GM21526 (cell line): ENCODE measurements around the gene CCDC102A.

Experiments used
- ATAC-seq: cut with Tn5 transposase; IDR thresholded peaks from one replicate; pipeline ENCODE4 v1.9.1; 2021; ENCODE audit warnings: moderate library complexity; ENCODE audit not compliant: unreplicated experiment, low FRiP score

CCDC102A gene

DNA sequence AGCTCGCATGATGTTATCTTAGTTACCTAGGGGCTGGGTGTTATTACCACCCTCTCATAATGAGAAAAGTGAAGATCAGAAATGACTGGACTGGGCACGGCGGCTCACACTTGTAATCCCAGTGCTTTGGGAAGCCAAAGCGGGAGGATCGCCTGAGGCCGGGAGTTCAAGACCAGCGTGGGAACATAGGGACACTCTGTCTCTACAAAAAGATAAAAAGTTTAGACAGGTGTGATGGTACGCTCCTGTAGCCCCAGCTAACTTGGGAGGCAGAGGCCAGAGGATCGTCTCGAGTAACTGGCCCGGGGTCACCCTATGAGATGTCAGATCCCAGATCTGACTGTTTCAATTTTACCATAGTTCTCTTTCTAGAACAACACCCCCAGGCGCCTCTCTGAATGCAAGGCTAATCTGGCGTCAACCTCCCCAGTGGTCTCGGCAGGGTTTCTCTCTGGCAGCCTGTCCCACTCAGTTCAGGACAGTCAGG is 1.9 kb upstream of the CCDC102A start:
- no peak for ATAC-seq

DNA sequence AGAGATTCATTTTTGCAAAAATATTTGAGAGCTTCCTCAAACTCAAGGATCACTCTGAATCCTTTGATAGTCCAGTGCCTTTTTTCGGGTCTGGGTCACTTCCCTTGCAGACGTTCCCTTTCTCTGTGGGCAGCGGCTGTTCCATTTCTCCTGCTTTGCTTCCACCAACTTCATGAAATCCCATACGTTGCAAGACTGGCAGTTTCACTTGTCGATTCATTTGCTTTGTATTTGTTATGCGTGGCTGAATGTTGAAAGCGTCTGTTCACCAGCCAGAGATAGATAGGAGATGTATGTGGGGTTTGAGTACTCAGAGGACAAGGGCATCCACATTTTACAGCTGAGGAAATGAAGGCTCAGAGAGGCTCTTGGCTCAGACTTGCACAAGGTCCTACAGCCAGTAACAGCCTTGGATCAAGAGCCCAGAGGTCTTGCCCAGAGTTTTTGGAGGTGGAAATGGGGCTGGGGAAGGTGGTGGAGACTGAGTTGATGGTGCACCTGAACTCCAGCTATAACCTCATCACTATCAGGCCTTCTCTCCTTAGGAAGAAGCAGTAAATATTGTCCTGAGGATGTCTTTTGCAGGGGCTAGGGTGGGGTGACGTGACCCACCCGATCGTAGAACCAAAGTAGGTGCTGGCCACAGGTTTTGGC is 1.3 kb upstream of the CCDC102A start:
- ATAC-seq: no peak

DNA sequence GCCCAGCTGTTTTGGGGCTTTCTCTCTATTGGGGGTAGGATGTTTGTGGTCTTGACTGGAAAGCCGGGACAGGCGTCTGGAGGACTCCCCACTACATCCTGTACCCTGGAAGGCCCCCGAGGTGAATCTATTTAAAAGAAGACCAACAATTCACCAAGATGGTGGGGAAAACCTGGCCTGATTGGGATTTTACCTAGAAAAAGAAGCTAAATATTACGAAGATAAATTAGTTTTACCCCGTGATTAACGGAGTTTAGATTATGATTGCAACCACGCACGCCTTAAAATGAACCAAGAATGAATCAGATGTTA is 779 bp upstream of the CCDC102A start:
- no peak for ATAC-seq

DNA sequence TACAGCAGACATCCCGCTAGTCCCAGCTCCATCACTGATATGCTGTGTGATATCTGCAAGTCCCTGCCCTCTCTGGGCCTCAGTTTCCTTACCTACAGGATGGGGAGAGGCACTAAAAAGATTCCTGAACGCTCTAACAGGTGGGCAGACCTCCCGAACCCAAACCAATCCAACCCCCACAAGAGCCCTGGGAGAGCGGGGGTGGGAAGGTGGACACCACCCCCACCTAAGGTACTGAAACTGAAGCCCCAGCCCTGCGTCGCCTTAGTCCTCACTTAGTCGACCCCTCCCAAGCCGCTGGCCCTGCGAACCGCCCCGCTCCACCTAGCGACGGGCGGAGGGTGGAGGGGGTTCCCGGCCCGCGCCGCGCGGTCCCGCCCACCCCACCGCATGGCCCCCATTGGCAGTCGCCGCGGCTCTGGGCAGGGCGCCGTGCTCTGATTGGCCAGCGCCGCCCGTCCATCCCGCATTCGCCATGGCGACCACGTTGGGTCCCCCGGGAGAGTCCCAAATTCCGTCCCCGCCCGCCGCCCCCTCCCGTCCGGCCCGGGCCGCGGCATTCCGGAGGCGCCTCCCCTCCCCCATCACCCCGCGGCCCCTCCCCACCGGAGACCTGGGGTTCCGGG is 578 bp downstream of the CCDC102A start:
- ATAC-seq: peak; percentile 56

DNA sequence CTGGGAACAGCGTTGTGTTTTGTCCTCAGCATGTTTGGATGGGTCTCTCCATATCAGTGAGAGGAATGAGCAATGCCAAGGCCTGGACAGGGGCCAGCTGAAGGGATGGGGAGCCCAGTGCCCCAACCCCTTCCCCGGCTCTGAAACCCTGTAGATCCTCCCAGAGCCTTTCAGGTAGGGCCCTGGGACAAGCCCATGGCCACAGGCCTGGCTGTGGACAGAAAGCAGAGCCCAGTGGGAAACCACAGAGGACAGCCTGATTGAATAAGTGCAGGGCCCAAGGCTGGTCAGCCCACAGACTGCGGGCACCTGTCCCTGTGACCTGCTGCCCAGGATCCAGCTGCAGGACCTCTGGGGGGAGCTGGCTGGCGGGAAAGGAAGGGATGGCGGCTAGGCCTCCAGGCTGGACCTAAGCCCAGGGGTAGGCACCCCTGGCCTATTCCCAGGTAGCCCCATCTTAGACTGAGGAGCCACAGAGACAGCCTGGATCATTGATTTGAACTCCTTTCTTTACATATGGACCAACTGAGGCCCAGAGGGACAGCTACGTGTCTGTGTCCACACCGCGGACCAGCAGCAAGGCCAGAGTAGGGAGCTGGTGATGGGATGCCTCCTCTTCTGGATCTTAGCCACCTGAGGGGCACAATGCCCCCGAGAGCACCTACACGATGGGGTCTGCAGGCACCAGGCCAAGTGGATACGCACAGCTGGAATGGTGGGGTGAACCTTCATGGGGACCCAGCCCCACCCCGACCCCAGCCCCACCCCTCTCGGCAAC is 1.3 kb downstream of the CCDC102A start:
- no peak for ATAC-seq

DNA sequence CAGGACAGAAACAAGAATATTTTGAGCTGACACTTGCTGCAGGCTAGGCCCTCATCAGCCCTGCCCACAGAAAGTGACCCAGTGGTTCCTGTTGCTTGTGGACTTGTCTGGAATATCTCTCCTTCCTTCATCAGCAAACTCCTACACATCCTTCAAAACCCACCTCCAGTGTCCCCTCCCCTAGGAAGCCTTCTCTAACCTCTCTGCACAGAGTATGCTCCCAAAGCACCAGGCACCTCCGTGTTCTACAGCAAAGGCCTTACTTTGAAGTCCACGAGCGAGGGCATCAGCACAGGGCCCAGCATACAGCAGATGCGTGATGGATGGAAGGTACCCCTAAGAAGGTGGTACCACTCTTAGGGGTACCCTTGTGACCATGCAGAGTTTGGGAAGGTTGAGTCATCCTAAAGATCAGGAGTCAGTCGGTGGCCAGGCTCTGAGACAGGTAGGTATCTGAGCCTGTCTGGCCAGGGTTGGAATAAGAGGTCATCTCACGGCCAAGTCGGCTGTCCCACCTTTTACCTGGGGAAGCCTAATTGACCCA is 2.0 kb downstream of the CCDC102A start:
- ATAC-seq: no peak

DNA sequence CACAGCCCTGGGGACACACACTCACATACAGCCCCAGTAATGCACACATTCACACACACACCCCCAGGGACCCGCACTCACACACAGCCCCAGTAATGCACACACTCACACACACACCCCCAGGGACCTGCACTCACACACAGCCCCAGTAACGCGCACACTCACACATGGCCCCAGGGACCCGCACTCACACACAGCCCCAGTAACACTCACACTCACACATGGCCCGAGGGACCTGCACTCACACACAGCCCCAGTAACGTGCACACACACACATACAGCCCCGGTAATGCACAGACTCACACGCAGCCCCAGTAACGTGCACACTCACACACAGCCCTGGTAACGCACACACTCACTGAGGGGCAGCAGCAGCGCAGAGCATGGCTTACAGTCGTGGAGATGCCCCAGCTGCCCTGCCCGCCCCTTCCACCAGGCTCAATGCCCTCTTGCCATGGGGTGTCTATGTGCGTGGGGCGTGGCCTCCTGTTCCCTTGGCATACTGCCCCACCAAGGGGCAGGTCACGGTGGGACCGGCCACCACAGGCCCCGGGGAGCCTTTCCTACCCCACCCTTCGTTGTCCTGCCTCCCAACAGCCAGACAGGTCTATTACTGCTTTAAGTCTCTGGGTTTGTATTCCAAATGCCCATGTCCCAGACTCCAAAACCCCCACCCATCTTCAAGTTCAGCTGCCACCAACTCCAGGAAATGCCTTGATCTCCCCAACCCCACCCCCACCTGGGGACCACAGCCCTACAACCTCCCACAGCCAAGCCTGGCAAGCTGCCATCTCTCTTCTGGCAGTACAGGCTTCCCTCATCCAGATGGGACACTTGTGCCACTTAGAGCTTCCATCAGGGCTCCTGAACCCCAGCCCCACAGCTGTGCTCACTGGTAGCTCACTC is 2.7 kb downstream of the CCDC102A start:
- ATAC-seq: no peak

DNA sequence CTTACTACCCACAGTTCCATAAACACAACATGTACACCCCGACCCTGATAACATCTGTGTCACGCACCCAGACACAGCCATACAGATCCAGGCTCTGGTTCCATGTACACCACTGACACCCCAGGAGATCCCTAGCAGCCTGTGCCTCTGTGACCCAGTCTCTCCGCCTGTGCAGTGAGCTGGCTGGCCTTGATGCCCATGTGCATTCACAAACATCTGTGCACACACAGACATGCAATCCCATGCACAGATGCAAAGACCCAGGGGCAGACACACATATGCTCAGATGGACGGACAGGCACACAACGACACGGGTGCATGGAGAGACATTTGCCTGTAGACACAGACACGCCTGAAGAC is 4.1 kb downstream of the CCDC102A start:
- no peak for ATAC-seq

DNA sequence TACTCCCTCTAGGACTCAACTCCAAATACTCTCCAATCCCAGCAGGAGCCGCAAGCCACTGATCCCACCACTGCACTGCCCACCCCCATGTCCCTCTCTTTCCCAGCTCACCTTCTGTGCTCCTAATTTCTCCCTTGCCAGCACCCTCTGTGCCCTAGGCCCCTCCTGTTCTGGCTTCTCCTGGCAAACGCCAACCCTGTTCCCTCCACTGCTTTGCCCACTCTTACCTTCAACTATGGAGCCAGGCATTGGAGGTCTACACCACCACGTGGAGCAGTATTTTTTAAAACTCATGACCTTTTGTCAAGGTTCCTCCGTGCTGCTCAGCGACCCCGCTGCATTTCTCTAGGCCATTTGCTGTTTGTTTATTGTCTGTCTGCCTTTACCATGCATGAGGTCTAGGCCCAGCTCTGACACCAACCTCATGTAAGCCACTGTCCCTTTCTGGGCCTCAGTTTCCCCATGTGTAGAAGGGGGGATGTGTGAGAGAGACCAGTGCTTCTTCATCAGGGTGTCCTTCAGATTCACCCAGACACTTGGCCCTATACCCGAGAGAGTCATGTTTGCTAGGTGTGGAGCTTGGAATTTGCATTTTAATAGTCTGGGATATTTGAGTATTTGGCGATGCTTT is 4.6 kb downstream of the CCDC102A start:
- ATAC-seq: no peak

DNA sequence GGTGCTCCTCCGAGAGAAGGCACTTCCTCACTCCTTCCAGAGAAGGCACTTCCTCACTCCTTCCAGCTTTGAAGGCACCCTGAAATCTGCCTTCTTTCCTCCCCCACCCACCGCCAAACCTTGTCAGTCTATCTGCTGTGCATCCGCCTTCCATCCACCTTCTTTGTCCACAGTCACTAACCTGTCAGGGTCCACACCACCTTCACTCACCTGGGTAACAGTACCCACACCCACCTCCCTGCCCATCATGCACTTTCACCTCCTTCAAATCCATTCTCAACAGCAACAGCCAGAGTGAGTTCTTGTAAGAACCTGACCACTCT is 5.2 kb downstream of the CCDC102A start:
- no peak for ATAC-seq

DNA sequence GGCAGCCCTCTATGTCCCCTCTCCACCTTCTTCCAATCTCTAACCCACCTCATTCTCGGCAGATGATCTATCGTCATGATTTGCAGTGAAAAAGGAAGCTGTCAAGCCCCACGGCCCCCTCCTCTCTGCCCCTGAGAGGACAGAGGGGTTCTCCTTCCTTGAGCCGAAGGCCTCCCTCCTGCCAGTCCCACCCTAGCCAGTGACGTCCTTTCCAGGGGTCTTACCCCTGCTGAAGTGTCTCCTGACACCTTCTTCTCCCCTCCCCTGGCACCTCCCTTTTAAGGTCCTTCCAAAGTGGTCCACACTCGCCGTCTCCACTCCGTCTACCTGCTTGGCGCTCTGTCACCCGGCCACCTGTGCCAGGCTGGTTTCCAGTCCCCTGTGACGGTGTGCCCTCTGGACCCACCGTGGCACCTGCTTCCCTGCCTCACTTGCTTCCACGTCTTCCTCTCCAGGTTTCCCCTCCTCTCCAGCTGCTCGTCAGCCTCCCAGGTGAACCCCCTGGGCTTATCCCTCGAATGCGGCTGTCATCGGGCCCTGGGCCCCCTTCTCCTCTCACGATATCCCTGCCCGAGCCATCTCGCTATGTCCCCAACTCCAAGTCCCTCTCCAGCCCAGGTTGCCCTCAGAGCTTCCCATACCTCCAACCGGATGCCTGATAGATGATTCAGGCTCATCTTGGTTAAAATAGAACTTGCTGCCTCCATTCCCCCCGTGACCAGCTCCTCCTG is 5.7 kb downstream of the CCDC102A start:
- no peak for ATAC-seq

DNA sequence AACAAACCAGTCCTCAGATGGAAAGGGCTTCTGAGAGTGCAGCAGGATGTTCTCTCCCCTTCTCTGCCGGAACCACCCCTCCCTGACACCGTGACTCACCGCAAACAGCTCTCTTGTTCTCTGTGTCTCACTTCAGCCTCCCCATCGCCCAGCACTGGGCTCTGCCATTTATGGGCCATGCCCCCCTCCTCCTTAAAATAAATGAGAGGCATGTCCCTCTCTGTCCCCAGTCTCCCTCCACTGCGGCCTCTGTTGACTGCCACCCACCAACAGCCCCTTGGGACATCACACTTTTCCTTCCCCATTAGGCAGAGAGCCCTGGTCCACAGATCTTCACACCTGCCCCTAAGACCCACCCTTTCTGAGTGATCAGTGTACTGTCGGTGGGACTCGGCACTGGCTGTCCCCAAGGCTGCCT is 6.3 kb downstream of the CCDC102A start:
- ATAC-seq: no peak

DNA sequence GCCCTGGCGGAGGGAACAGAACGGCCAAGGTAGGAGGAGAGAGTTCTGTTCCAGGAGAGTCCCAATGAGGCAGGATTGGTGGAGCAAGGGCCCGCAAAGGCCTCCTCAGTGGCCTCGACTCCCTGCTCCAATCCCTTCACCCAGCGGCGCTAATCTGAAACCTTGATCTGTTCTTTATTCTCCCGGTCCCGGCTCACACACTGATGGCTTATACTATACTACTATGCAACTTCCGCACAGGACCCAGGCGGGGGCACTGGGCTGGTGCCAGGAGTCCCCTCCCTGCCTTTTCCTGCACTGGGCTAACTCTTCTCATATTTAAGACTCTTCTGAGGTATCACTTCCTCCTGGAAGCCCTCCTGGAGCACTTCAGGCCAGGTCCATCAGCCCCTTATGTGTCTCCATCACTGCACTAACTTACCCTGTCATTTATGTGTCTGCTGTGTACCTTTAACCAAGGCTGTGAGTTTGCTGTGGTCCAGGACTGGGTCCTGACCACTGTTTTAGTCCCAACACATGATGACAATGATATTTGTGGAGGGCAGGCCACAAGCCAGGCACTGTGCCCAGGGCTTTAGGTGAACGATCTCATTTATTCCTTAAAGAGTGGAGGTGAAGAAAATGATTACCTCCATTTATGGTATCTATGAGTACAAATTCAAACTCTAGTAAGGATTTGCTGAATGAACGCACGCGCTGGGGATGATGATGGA is 6.8 kb downstream of the CCDC102A start:
- ATAC-seq: no peak

DNA sequence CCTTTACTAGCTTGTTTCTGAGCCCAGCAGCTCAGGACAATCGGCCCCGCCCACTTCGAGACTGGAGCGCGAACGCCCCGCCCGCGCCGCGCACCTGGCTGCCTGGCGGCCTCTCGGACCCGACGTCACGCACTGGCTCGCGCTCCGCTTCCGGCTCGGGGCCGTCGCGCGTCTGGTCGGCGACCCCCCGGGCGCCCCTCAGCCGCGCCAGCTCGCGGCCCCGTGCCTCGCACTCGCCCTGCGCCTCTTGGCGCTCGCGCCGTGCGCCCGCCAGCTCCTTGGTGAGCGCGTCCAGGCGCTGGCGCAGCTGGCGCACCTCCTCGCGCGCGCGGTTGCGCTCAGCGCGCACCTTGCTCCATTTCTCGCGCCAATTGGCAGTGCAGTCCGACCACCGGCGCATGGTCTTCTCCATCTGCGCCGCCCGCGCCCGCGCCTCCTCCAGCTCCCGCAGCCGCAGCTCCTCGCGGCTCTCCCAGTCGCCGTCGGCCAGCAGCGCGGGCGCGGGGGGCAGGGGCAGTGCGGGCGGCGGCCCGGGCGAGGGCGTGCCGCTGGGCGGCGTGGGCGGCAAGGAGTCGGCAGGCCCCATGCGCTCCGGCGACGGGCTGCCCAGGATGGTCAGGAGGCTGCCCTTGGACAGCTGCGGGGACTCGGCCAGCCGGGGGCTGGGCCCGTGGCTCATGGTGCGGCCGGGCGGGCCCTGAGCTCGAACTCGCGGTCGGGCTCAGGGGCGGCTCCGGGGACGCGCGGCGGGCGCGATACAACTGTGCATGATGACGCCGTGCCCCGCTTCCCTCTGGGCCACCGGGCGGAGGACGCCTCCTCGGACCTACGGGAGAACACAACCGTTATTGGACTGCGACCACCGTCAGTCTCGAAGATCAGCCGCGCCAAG is 7.6 kb downstream of the CCDC102A start:
- ATAC-seq: no peak

DNA sequence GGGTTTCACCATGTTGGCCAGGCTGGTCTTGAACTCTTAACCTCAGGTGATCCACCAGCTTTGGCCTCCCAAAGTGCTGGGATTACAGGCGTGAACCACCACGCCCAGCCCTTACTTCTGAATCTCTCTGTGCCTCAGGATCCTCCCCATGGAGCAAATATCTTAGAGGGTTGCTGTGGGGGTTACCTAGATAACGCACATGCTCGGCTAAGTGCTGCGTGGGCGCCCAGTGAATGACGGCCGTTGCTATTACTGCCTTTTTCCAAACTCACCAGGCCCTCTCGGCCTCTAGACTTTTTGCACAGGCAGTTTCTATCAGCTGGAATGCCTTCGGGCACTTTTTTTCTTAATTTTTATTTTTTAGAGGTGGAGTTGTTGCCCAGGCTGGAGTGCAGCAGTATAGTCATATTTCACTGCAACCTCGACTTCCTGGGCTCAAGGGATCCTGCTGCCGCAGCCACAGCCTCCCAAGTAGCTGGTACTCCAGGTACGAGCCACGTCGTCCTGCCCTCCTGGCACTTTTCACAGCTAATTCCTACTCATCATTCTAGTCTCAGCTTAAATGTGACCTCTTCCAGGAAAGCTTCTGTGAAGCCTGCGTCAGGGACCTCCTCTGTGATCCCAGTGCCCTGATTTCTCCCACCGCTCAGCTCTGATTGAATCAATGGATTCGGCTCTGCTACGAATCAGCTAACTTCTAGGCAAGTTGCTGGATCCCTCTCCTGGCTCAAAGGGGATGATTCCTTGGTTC is 8.6 kb downstream of the CCDC102A start:
- ATAC-seq: no peak

DNA sequence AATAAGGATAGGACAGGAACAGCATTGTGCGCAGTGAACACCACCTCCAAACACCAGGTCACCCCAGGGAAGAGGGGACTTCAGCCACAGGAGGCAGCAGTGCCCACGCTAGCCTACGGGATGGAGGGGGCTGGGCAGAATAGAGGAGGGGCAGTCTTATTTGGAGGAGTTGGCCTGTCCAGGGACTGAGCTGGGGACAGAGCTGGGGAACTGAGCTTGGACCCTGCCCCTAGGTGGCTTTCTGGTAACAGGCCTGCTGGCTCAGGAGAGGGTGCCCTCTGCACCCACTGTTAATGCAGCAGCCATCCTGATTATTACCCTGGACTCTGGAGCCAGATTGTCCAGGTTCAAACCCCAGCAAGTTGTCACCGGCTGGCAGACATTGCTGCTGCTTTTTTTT is 9.3 kb downstream of the CCDC102A start:
- ATAC-seq: no peak

DNA sequence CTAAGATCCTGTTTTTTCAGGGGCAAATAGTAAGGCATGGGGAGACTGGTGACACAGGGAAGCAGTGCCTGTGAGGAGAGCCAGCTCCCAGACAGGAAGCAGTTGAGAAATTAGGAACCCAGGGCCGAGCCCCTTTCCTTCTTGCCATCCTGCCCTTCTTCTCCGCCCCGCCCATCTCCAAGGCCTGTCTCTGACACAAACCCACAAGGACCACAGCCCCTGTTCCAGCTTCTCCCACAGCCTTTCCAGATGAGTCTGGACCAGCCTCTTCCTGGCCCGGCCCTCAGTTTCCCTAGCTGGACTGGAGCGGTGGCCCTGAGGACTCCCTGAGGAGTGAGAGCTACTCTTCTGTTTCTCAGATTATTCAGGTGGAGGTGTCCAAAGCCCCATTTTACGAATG is 9.9 kb downstream of the CCDC102A start:
- ATAC-seq: no peak
